Heart left ventricle (tissue), 13 donors: ENCODE data around the gene ZNF154.

ENCODE experiments used
- POLR2A ChIP-seq, 2 donors: fragments of 450-650 bp; IDR thresholded peaks; one replicate each; pipeline ENCODE4 v1.6.1; 2017; ENCODE audit warnings: antibody characterized with exemption in 2 of 2, mild to moderate bottlenecking in 2 of 2, moderate library complexity in 2 of 2
- TF ChIP-seq, protein P1 (sequence below), 12 donors: fragments of 200-600 bp; sonication (generic) in 4 of 12; IDR thresholded peaks; one replicate each; pipeline versions ENCODE4 v1.5.0 to v1.8.0; 2018 to 2022; ENCODE audit warnings: antibody characterized with exemption in 12 of 12, mild to moderate bottlenecking in 5 of 12
- donor health status: ischemic (EF 13 %, LVEDD 7.1; RV severe dilation, severe dysfunction).
- donor health status: DM: no; HTN: yes; CAD: no.
- donor health status: DM: no; HTN: no; CAD: no.
- donor health status: ischemic (EF 25% LVEDD 6.9; RV normal size, moderate dysfunction).
- donor health status: ischemic (EF 25% LVEDD 5.7; RV mildly dilated, moderate dysfunction).
- donor health status: ischemic (EF 35%, LVEDD 5.7; RV mildly dilated, moderate dysfunction).
- donor health status: nonischemic (EF 11% LVEDD 7.7; RV severe dilation, severe dysfunction).
- donor health status: DM: yes; HTN: yes; CAD: no.
- donor health status: PGD.
- donor health status: ischemic (EF 29% LVEDD 5.4; RV normal size, mild dysfunction).
- donor health status: nonischemic (EF 23%, LVEDD 6.1; RV moderate dilation, normal function).

GRCh38 chr19:57712222-57712621, 3.2 kb upstream of the ZNF154 start:
- TF ChIP-seq, protein P1, sequence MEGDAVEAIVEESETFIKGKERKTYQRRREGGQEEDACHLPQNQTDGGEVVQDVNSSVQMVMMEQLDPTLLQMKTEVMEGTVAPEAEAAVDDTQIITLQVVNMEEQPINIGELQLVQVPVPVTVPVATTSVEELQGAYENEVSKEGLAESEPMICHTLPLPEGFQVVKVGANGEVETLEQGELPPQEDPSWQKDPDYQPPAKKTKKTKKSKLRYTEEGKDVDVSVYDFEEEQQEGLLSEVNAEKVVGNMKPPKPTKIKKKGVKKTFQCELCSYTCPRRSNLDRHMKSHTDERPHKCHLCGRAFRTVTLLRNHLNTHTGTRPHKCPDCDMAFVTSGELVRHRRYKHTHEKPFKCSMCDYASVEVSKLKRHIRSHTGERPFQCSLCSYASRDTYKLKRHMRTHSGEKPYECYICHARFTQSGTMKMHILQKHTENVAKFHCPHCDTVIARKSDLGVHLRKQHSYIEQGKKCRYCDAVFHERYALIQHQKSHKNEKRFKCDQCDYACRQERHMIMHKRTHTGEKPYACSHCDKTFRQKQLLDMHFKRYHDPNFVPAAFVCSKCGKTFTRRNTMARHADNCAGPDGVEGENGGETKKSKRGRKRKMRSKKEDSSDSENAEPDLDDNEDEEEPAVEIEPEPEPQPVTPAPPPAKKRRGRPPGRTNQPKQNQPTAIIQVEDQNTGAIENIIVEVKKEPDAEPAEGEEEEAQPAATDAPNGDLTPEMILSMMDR (IDR thresholded peaks at IDR 0.05): no peak
- no peak for TF ChIP-seq POLR2A (IDR thresholded peaks at IDR 0.05)
